Left renal cortex interstitium (tissue), 4 donors: Measurements from ENCODE around the gene IFITM1. TPM values are rescaled to one million over a fixed set of nuclear protein-coding genes. Genes with fewer than 3 reads are reported as not detected.
"Not testable (repeated sequence)": the region's sequence is repeated elsewhere in the genome, so short reads cannot be mapped to it uniquely, and the experiment has no call there.

Experiments used
- DNase-seq, 4 donors: peaks; one replicate each; pipeline ENCODE4 v3.0.0-alpha.2; 2013; ENCODE audit warnings: low read depth in 4 of 4, low spot score in 2 of 4, missing footprints in 1 of 4
- polyA plus RNA-seq, 4 donors: library from polyadenylated mRNA; unstranded; fragments of 120-200 nt; gene quantifications; one replicate each; pipeline ENCODE4 v1.2.1, GENCODE V29; 2013; ENCODE audit not compliant: insufficient read length in 4 of 4

The IFITM1 gene
- polyA plus RNA-seq, 4 donors: 32.6 to 43.2 (median 37.8) TPM

GRCh38 chr11:339963-340362, 26.1 kb downstream of the IFITM1 start:
- DNase-seq: no peak

- no peak for DNase-seq
These were observed 27.0 kb downstream of the IFITM1 start for GRCh38 chr11:340539-341512.

DNA sequence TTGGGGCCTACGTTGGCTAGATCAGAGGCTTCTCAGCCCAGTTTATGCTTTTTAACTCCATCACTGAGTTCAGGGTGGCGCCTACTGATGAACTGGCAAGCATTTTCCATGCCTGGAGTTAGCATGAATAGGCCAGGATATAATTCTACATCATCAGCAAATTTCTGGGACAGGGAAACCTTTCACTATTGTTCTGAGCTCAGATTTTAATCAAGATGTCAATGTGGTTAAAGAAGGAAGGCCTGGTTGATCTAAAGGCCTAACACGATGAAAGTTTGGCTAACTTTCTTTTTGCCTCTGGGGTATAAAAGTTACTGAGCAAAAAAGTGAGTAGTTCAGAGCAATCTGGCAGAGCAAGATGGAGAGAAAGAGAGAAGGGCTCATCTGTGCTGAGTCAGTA, 28.5 kb downstream of the IFITM1 start:
- DNase-seq: no peak

- DNase-seq: no peak
These were observed 31.2 kb downstream of the IFITM1 start for GRCh38 chr11:344836-345578.

DNA sequence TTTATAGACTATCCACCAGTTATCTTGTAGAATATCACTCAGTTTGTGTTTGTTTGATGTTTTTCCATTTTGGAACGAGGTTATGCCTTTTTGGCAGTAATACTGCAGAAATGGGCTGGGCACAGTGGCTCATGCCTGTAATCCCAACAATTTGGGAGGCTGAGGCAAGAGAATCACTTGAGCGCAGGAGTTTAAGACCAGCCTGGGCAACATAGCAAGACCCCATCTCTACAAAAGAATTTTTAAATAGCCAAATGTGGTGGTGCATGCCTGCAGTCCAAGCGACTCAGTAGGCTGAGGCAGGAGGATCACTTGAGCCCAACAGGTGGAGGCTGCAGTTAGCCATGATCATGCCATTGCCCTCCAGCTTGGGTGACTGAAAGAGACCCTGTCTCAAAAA, 32.7 kb downstream of the IFITM1 start:
- DNase-seq: no peak

DNA sequence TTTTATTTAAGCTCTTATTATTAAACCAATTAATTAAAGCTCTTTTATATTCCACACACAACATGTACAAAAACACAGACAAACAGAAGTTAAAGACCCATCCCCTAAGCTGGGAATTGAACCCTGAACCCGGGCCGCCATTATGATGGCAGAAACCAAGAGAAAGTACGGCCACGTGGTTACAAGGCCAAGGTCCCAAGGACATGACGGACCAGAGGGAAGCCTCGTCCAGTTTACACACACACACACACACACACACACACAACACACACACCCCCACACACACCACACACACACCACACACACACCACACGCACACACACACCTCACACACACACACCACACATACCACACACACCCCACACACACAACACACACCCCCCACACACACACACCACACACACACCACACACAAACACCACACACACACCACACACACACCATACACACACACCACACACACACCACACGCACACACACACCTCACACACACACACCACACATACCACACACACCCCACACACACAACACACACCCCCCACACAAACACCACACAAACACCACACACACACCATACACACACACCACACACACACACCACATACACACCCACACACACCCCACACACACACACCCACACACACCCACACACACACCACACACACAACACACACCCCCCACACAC, 35.6 kb downstream of the IFITM1 start:
- DNase-seq: not testable (repeated sequence)

GRCh38 chr11:350033-350722, 36.3 kb downstream of the IFITM1 start:
- not testable (repeated sequence) for DNase-seq

GRCh38 chr11:350723-351255, 36.9 kb downstream of the IFITM1 start:
- DNase-seq: no peak

DNA sequence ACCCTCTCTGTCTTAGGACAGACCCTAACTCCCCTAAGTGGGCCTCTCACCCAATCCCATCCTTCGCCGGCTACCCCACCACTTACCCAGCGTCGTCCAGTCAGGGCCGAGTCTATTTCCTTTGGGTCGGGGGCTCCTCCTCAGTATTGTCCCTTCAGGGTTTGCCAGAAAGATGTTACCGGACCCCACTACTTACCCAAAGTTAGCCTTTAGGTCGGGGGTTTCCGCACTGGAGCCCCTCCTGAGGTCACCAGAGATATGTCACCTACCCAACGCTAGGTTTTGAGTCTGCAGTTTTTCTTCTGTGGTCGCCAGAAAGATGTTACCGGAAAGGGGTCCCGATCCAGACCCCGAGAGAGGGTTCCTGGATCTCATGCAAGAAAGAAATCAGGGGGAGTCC, 37.6 kb downstream of the IFITM1 start:
- no peak for DNase-seq

DNA sequence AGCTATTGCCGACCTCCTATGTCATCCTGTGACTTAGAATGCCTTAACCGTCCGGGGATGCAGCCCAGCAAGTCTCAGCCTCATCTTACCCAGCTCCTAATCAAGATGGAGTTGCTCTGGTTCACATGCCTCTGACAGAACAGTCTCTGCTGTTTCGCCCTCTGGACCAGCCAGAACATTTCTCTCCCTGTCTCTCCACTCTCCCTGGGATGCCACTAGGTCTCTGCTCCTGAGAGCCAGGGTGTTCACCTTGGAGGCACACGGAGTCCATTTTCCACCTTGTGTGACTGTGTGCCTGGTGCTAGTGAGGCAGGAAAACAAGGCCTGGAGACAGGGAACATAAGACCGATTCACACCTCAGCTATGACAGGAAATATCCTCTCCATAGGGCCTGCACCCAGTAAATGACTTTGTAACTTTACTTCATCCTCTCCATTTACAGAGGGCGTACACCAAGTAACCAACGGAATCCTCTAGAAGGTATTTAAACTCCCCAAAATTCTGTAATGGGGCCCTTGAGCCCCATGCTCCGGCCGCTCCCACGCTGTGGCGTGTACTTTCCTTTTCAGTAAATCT, 38.7 kb downstream of the IFITM1 start:
- no peak for DNase-seq

- DNase-seq: peak in 1 of 4 donors; percentile 44
These were observed 39.5 kb downstream of the IFITM1 start for GRCh38 chr11:353179-353873.

GRCh38 chr11:355581-356458, 42.0 kb downstream of the IFITM1 start:
- peak in 3 of 4 donors; percentile 83 to 88 (median 84) for DNase-seq

DNA sequence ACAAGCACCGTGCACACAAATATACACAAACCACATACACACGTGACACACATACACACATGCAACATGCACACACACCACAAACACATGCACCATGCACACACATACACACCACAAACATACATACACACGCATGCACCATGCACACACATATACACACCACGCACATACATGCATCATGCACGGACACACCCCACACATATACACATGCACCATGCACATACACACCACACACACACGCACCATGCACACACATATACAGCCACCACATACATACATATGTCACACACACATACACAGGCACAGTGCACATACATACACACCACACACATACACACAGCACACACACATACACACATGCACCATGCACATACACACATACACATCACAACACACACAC, 42.8 kb downstream of the IFITM1 start:
- no peak for DNase-seq

DNA sequence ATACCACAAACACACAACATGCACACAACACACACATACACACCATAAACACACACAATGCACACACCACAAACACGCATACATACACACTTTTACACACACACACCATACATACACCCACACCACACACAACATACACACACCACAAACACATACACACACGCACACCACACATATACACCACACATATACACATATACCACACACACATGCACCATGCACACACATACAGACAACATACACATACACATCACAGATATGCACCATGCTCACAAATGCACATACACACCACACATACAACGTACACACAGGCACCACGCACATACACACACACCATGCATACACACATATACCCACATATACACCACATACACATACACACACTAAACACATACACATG, 43.7 kb downstream of the IFITM1 start:
- no peak for DNase-seq

DNA sequence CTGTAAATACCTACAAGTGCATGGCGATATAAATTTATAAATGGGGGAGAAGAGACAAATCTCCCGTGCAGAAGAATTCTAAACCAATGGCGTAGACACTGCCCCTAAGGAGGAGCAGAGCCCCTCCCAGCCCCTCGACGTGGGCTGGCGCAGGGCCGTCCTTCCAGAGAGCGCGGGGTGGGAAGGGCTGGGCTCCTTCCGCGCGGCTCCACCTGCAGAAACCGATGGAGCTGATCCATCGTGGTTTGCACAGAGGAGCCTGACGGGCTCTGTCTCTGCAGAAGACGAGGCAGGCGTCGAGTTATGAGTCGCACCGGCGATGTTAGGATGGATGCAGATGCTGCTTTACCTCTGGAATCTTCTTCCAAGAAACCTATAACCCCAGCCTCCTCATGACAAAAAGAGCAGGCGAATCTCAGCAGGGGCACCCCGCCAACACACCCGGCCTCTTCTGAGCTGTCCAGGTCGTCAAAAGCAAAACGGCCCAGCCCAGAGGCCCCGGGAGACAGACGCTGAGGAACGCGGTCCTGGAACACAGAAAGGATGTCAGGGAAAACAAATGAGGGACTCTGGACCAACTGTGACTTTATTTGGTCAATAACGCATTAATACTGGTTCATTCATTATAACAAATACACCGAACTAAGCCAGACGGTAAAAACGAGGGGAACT, 44.4 kb downstream of the IFITM1 start:
- no peak for DNase-seq

DNA sequence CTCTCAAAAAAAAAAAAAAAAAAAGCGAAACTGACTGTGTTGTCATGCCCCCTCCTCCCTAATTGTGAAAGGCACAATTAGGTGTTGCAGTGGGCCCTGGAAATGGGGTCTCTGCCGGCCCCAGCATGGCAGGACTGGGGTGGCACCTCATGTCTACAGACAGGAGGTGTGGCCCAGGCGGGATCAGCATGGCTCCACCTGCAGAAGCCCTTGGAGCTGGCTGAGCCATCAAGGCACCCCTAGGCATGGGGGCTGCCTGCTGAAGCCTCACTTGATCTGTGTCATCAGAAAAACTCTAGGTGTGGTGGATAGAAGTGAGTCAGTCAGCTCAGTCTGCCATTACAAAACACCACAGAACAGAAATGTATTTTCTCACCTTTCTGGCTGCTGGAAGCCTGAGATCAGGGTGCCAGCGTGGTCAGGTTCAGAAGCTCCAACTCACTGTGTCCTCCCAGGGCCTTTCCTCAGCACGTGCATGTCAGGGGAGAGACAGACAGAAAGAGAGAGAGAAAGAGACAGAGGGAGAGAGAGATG, 45.4 kb downstream of the IFITM1 start:
- no peak for DNase-seq
